Keratinocyte (primary cell): ENCODE measurements around the gene LRRC17.

Experiments
- CTCF ChIP-seq, 3 experiments: IDR thresholded peaks in 1 of 3; conservative IDR thresholded peaks in 1 of 3; optimal IDR thresholded peaks in 1 of 3; 2 replicates in 2 of 3; 3 replicates in 1 of 3; pipeline versions ENCODE3 to v1.5.1; 2011; ENCODE audit warnings: low read length in 3 of 3, mild to moderate bottlenecking in 3 of 3, moderate library complexity in 2 of 3, control low read depth in 1 of 3, inconsistent platforms in 1 of 3; ENCODE audit not compliant: insufficient read depth in 2 of 3; ENCODE audit errors: extremely low read depth in 1 of 3
- EZH2 ChIP-seq: IDR thresholded peaks from one replicate; pipeline ENCODE4 v1.6.1; 2012; ENCODE audit warnings: inconsistent platforms, mild to moderate bottlenecking, low read length, moderate library complexity

GRCh38 chr7:102976493-102976892, 63.7 kb downstream of the LRRC17 start:
- TF ChIP-seq CTCF (optimal IDR thresholded peaks at IDR 0.05 in 1 of 3, IDR thresholded peaks at IDR 0.05 in 1 of 3, conservative IDR thresholded peaks at IDR 0.05 in 1 of 3; ENCODE audit: extremely low read depth in 1 of 3, insufficient read depth in 2 of 3, low read length in 3 of 3) (no peak), EZH2 (no peak)
